Measurements from ENCODE around the gene NEDD4L. TPM values are rescaled to one million over a fixed set of nuclear protein-coding genes. Genes with fewer than 3 reads are reported as not detected.

The NEDD4L gene
- total RNA-seq, 1 donor from 2014 or later = 30.9 TPM

DNA sequence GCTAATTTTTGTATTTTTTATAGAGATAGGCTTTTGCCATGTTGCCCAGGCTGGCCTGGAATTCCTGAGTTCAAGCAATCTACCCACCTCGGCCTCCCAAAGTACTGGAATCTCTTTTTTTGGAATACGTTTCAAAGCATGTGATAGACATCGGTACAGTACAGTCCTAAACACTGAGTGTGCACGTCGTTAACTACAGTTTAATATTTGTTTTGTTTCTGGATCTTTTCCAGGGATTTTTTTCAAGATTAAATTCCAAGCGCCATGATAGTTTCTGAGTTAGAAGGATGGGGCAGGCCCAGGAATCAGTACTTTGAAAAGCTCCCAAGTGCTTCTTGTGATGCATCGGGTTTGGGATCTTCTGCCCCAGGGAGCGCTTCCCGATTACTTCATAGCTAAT lies 33.3 kb downstream of the NEDD4L start:
- no peak for DNase-seq (ENCODE audit: low spot score)
- no peak for ATAC-seq
- intact Hi-C loops (cut with DNase I) = no loop called here

DNA sequence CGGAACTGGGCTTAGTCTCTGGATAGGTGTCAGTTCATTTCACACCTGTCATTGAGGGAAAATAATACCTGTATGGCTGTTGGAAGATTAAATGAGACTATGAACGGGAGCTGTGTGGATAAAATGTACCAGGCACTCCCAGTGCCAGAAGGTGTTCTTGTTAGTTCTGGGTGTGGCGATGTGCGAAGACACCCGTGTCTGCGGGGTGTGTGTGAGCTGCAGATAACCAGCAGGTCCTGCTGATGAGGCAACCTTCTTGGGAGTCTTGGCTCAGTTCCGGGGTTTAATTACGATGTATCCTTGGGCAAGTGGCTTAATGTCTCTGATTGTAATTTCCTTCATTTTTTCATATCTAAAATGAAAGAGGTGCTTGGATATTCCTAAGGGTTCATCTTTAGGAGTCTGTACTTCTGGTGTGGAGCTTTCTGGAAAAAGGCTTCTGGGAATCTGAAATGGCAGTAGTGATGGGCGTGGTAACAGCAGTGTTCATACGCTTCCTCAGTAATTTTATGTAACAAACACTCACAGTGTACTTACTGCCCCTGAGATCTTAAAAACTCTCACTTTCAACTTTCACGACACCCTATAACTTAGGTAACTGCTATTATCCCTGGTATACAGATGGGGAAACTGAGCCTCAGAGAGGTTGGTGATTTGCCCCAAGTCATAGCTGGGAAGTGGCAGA lies 35.0 kb downstream of the NEDD4L start:
- intact Hi-C loops (cut with DNase I) = no loop called here
- ATAC-seq (no peak), DNase-seq (ENCODE audit: low spot score) (no peak)

DNA sequence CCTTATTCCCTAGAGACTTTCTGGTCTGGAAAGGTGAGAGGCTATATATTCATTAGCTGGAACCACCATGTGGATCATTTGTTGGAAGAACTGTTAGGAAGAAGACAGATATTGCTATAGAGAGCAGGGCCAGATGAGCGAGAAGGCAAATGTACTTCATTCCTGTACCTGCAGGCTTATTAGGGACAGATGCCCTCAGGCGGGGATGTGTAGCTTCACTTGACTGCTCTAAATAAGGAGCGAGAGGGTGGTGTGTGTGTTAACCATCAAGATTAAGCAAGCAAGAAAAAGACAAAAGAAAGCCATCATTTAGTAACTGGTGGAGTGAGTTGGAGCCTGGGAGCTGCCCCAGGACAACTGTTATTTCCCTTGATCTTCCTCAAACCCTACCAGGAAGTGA lies 36.4 kb downstream of the NEDD4L start:
- DNase-seq (ENCODE audit: low spot score) = no peak
- no peak for ATAC-seq
- intact Hi-C loops (cut with DNase I) = no loop called here

DNA sequence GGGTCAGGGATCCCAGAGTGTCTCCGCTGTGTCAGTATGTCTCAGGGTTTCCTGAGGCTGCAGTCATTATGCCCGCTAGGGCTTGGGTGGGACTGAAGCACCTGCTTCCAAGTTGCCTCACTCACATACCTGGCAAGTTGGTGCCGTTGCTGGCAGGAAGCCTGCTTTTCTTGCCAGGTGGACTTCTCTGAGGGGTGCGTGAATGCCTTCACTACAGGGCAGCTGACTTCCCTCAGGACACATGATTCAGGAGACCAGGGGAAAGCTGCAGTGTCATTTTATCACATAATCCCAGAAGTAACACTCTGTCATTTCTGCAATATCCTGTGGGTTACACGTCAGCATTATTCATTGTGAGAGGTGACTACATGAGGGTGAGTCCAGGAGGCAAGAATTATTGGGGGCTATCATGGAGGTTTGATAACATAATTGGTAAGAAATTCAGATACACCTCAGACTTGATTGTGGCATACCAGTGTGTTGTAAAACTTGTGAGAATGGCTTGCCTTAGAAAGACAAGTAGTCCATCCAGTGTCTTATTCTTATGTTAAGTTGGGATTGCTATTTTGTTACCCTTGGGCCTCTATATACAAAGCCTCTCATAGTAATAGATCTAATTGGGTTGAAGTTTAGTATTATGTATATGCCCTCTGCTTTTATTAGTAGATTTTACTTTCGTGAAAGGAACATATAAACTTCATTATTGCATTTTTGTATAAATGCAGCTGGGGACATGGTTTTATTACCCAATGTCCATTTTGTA lies 44.1 kb downstream of the NEDD4L start:
- intact Hi-C loops (cut with DNase I) = no loop called here

DNA sequence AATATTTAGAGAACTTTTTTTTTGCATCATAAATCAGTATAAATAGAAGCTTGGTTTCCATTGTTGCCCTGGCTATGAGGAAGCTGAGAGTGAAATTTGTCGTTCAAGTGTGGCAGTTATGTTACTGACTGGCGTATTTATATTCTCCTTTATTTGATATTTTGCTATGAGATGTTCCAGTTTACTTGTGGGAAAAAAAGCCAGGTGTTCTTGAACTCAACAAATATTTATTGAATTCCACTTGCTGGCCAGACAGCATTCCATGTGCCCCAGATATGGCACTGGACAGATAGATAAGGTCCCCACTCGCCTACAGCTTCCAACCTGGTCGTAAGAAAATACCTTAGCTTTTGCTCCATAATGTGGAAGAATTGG lies 44.7 kb downstream of the NEDD4L start:
- intact Hi-C loops (cut with DNase I) = no loop called here
- ATAC-seq = no peak
- no peak for DNase-seq (ENCODE audit: low spot score)

More for the DNA sequence above, 44.1 kb downstream of the NEDD4L start:
- no peak for ATAC-seq
- DNase-seq (ENCODE audit: low spot score) = no peak

DNA sequence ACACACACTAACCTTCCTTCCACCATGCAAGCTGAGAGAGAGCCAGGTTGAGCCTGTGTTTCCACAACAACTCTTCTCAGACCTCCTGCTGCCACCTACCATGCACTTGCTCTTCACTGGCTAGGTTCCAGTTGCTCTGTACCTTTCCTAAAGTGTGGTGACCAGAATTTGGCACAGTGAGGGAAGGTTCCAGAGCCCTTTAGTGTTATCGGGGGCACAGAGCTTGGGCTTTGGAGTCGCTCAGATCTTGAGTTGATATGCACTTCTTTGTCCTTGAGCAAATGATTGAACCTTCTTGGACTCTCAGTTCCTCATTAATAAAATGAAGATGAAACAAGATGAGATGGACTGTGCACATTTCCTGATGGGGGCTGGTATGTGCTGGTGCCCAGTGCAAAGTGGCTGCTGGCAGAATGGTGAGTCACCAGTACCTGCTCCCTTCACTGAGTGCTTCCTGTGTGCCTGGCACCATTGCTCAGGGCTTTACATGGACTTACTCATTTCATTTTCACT lies 47.1 kb downstream of the NEDD4L start:
- intact Hi-C loops (cut with DNase I) = no loop called here
- ATAC-seq (no peak), DNase-seq (ENCODE audit: low spot score) (no peak)

DNA sequence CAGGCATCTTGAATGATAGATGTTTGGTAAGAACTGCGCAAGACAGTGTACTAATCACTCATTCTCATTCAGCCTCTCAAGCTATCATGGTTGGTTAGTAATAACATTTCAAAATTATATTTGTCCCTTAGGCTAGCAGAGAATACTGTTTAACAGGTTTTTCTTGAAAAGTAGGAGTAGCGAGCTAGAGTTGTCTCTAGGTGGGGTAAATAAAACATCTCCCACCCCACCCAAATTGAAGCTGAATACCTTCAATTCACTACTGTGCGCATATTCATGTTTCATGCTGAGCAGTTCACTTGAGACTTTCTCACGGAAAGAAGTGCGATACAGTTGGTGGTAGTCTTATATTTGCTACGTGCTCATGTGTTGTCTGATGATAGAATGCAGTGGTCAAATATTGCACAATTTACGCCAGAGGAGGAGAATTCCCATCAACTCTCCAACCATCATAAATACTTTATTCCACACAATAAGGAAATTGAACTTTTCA lies 49.3 kb downstream of the NEDD4L start:
- no peak for DNase-seq (ENCODE audit: low spot score)
- no peak for ATAC-seq
- intact Hi-C loops (cut with DNase I) = no loop called here

DNA sequence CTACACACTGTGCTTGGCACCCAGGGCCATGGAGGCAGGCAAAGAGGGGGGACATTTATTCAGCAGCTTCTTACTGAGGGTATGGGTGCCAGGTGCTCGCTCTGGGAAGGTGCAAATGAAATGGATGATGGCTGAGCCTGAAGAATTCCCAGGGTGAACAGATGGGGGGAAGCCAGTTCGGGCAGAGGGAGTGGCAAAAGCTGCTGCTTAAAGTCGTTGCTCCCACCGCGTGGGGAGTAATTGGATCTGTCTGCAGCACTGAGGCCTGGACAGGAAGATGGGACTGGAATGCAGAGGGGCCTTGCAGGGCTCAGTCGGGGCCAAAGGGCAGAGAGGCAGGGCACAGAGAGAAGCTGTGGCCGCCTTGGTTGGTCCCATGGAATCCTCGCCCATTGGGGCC lies 51.2 kb downstream of the NEDD4L start:
- intact Hi-C loops (cut with DNase I) = no loop called here
- ATAC-seq = no peak
- no peak for DNase-seq (ENCODE audit: low spot score)

DNA sequence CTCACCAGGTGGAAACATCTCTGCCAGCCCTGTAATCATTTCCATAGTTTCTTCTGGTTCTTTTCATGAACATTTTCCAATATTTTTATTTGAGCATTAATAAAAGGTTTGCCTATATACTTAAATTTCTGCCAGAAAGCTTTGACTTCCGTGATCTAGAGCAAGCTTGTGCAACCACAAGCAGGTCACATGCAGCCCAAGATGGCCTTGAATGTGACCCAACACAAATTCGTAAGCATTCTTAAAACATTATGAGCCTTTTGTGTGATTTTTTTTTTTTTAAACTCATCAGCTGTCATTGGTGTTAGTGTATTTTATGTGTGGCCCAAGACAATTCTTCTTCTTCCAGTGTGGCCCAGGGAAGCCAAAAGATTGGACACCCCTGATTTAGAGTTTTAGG lies 51.6 kb downstream of the NEDD4L start:
- intact Hi-C loops (cut with DNase I) = no loop called here
- DNase-seq (ENCODE audit: low spot score) = no peak

DNA sequence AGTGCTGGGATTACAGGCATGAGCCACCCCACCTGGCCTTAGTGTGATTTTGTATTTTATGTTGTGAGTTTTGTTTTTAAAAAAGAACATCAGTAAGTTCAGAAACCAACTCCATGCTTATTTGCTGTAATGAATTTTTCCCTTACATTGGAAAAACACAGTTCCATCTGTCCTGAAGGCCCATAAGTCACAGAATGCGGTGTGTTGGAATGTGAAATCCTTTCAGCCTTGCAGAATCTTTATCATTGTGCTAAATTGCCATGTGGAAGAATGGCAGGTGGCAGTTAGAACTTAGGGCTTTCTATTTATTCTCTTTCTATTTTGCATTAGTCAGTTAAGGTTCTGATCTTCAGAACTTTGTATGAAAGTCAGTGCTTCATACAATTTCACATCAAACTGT lies 52.6 kb downstream of the NEDD4L start:
- intact Hi-C loops (cut with DNase I) = no loop called here
- no peak for ATAC-seq
- no peak for DNase-seq (ENCODE audit: low spot score)

More for the DNA sequence above, 51.6 kb downstream of the NEDD4L start:
- no peak for ATAC-seq

DNA sequence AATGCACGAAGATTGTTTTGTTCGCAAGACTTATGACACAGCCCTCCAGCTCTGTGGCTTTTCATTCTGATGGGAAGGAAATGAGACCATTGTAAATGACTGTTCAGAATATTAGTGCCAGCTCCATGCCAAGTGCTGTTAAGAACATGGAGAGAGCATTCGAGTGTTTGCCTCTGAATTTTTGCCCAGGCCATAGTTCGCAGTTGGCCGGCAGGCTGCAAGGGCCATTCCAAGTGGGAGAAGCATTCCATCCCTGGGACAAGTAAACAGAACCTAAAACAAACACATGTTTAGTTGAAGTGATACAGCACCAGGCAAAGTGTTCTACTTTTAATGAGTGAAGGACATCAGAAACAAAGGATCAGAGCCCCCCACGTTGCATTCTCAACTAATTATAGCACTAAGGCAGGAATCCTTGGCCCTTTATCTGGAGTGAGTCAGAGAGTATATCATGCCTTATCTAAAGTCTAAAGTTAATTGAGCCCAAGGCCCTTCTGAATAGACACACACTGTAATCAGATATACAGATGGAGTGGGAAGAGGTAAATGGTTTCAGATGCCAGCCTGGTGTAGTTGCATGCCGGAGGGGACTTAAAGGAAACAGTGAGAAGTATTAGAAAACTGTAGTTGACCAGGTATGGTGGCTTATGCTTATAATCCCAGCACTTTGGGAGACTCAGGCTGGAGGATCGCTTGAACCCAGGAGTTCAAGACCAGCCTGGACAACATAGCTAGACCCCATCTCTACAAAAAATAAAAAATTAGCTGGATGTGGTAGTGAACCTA lies 53.3 kb downstream of the NEDD4L start:
- no peak for ATAC-seq
- DNase-seq (ENCODE audit: low spot score) = no peak
- intact Hi-C loops (cut with DNase I) = no loop called here

DNA sequence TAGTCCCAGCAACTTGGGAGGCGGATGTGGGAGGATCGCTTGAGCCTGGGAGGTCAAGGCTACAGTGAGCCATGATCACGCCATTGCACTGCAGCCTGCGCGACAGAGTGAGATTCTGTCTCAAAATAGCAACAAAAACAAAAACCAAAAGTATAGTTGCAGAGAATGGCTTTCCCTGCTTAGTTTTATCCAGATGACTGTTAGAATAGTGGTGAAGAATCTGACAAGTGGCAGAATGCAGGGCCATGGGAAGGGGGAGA lies 53.8 kb downstream of the NEDD4L start:
- no peak for DNase-seq (ENCODE audit: low spot score)
- intact Hi-C loops (cut with DNase I) = no loop called here
- no peak for ATAC-seq

DNA sequence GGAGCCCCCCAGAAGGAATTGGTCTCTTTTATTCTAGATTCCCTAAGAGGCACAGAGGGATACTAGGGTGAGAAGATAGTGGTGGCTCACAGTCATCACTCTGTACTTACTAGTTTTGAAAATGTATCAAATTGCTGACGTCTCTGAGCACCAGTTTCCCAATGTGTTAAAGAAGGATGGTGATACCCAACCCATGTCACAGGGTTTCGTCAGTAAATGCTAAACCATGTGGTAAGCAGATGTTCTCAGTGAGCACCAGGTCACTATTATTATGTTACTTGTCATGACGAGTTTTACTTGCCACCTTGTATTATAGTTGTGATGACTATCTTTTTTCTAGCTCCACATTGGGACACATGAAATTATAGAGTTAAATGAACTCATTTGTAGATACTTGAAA lies 54.7 kb downstream of the NEDD4L start:
- DNase-seq (ENCODE audit: low spot score) (no peak), ATAC-seq (no peak)
- intact Hi-C loops (cut with DNase I) = no loop called here

DNA sequence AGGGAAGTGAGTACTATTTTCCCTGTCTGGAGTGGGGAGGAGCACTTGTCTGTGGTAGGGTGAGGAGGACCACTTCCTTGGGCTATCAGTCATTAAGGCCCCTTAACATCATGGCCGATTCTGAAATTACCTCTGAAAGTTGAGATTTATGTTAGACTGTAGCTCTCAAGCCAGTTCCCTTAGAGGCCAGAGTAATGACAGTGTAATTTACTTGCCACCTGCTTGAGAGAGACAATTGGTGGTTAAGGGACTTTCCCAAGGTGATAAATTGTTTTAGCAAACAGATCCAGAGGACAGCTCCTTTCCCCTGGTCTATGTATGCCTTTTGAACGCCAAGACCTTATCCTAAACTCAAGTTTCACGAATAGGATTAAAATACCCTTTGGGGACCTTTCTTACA lies 56.1 kb downstream of the NEDD4L start:
- ATAC-seq = no peak
- DNase-seq (ENCODE audit: low spot score) = no peak
- intact Hi-C loops (cut with DNase I) = no loop called here

DNA sequence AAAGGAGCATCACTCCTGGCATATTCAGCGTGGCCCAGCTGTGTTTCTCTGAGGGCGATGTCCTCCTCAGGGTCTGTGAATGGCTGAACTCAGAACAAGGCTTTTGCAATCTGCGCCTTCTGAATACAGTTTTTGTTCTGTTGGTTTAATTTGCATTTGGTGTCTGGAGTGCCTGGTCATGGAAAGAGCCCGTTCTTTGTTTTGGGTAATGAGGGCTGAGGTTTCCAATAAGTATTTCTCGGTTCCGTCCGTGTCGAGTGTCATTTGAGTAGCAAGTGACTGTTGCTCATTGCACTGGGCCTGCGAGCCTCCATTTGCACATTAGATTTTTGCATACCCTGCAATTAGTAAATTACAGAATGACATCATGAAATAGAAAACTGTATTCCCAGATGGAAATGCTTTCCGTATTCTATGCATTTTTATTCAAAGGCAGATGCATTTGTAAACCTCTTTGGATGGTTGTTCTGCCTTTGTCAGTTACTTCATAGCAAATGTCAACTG lies 57.3 kb downstream of the NEDD4L start:
- ATAC-seq (peak; percentile 89), DNase-seq (ENCODE audit: low spot score) (no peak)
- intact Hi-C loops (cut with DNase I) = no loop called here

DNA sequence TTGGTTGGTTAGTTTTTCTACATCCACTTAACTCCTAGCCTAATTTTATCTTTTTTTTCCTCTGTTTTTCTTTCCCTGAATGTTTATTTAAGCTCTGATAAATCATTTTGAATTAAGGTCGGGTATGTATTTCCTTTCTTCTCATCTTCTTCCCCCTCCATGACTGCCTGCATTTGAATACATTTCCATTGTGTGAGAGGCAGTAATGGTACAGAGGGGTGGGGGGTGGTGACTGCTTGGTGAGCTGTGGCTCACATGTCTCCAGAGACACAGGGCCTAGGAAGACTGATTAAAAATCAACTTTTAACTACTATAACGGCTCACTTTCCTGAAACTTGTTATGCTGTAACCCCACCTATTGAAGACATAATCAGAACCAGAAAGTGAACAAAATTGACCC lies 58.0 kb downstream of the NEDD4L start:
- no peak for ATAC-seq
- intact Hi-C loops (cut with DNase I) = no loop called here
- no peak for DNase-seq (ENCODE audit: low spot score)

DNA sequence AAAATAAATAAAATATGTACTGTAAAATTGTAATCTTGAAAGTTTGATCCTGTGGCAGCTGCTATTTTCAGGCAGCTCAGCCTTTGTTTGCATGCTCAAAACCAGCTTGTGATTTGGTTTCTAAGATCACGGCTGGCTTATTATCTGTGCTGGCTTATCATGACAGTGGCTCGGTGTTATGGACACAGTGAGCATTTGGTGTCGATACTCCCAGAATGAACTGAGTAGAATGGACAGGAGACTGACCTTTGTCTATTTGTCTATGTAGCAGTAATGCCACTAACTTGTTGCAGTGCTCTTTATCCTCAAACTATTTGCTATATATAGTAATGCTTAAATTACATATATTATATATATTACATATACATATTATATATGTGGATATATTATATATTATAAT lies 58.8 kb downstream of the NEDD4L start:
- intact Hi-C loops (cut with DNase I) = no loop called here
- ATAC-seq (no peak), DNase-seq (ENCODE audit: low spot score) (no peak)

DNA sequence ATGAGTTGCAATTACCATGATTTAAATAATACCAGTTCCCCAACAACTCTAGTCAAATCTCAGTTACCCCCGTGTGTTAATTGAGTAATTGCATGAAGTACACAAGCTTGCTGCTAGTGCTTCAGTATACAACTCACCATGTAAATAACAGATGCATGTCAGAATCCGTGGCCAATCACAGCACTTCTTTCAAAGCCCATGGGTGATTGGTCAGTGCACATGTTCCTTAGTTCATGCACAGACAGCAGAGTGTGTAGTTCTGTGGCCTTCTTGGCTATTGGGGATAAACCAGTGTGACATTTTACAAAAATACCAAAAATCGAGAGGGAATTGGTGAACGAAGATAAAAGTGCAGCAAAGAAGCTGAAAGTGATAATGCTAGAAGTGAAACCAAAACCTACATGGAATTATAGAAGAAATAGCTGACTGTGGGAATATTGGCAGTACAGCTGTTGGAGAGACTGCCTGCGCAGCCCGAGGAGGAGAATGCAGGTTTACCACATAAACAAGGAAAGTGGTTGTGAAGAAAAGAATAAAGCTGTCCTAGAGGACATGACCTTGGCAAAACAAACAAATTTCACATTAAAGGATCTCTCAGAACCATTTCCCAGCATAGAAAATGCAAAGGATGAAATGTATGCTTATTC lies 59.4 kb downstream of the NEDD4L start:
- DNase-seq (ENCODE audit: low spot score) = no peak
- ATAC-seq = no peak
- intact Hi-C loops (cut with DNase I) = no loop called here

DNA sequence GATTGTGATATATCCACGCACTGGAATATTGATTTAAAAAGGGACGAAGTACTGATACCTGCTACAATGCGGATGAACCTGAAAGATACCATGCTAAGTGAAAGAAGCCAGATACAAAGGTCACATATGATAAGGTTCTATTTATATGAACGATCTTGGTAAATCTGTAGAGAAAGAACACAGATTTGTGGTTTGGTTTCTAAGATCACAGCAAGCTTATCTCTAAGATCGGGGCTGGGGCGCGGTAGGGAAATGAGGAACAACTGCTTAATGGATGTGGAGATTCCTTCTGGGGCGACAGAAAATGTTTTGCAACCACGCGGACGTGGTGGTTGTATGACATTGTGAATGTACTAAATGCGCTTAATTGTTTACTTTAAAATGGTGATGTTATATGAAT lies 60.1 kb downstream of the NEDD4L start:
- no peak for ATAC-seq
- DNase-seq (ENCODE audit: low spot score) = no peak
- intact Hi-C loops (cut with DNase I) = no loop called here
